Fibroblast of villous mesenchyme (primary cell): ENCODE results near the gene RNF151. TPM values are rescaled to one million over a fixed set of nuclear protein-coding genes. Genes with fewer than 3 reads are reported as not detected.

Experiments
- DNase-seq: peaks from one replicate; pipeline ENCODE4 v3.0.0-alpha.2; 2010; ENCODE audit warnings: low read depth
- H3K4me3 ChIP-seq: 2 replicates; pipeline ENCODE4 v1.5.1; 2011; ENCODE audit warnings: low read depth, mild to moderate bottlenecking, low read length
- CTCF ChIP-seq: IDR thresholded peaks from 2 replicates; pipeline ENCODE4 v1.5.1; 2012; ENCODE audit warnings: low read depth, mild to moderate bottlenecking, low read length; ENCODE audit not compliant: insufficient read depth
- total RNA-seq: library from RNA; depleted of rRNA; stranded (reverse); fragments of >200 nt; gene quantifications from 2 replicates; pipeline ENCODE4 v1.2.3, GENCODE V29; 2012

Gene RNF151
- total RNA-seq, 1 donor: not detected

- TF ChIP-seq CTCF: peak; percentile 87
- H3K4me3 ChIP-seq: peak overlapping the region; percentile 64
- DNase-seq: peak; percentile 82
These were observed 36.9 kb upstream of the RNF151 start for GRCh38 chr16:1929578-1930337.

- H3K4me3 ChIP-seq: no peak overlapping the region
These were observed 36.3 kb upstream of the RNF151 start for GRCh38 chr16:1930338-1930720.

GRCh38 chr16:1932050-1933028 is 34.3 kb upstream of the RNF151 start:
- no peak for DNase-seq
- TF ChIP-seq CTCF: peak; percentile 8
- no peak overlapping the region for H3K4me3 ChIP-seq

More at GRCh38 chr16:1930338-1930720, 36.3 kb upstream of the RNF151 start:
- TF ChIP-seq CTCF: no peak
- DNase-seq: no peak

- DNase-seq: no peak
- H3K4me3 ChIP-seq: no peak overlapping the region
- TF ChIP-seq CTCF: no peak
These were observed 33.5 kb upstream of the RNF151 start for GRCh38 chr16:1933097-1933661.

- H3K4me3 ChIP-seq: no peak overlapping the region
- no peak for TF ChIP-seq CTCF
- no peak for DNase-seq
These were observed 29.6 kb upstream of the RNF151 start for GRCh38 chr16:1936945-1937479.

- DNase-seq: no peak
- TF ChIP-seq CTCF: no peak
- no peak overlapping the region for H3K4me3 ChIP-seq
These were observed 28.3 kb upstream of the RNF151 start for GRCh38 chr16:1938316-1938715.
